Measurements from ENCODE around the gene FN1. TPM values are rescaled to one million over a fixed set of nuclear protein-coding genes. Genes with fewer than 3 reads are reported as not detected.

FN1 gene
- total and polyA plus RNA-seq, 2 donors (not counting 1 experiment from before 2014, with no cell fraction given), result 3,629 to 5,906 TPM

DNA sequence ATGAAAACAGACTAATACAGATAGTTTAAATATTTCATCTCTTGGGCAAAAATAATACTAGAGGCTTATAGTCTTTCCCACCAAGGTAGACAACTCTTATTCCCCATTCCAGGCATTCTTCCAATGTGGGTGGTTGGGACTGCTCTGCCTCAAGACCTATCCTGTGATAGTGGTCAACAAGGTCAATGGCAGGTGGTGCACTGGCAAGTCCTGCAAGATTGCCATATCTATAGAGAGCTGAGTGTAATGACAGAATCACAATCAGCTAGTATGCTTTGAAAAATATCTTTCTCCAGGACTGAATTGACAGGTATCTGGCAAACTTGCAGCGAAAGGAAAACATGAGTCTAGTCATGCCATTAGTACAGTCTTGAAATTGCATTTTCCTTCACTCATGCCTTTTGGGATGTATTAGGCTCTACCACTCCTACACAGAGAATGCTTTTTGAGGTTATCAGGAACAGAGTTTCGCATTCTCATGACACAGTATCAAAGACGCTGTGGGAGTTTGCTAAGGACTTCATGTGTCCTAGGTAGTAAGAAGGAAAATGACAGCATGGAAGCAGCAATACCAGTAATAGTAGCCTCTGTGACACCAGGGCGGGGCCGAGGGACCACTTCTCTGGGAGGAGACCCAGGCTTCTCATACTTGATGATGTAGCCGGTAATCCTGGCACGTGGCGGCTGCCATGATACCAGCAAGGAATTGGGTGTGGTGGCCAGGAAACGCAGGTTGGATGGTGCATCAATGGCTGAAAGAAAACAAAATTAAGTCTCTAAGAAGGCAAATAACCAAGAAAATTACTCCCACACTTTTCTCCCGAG, 61.0 kb downstream of the FN1 start:
- H3K79me2 ChIP-seq (ENCODE audit: control insufficient read depth, insufficient read depth, low read length), result peaks cover 11% of the 10 kb centered on the region
- no peak overlapping the region for H3K4me2 ChIP-seq (ENCODE audit: extremely low read depth, insufficient read depth, low read length)

GRCh38 chr2:215374002-215374401, 61.9 kb downstream of the FN1 start:
- Histone ChIP-seq H3K36me3 (ENCODE audit: control insufficient read depth, insufficient read depth, low read length) (peaks cover 33% of the 10 kb centered on the region), H3K9ac (ENCODE audit: insufficient read depth, low read length) (no peak overlapping the region)
- TF ChIP-seq CTCF (conservative IDR thresholded peaks at IDR 0.05 in 1 of 2, IDR thresholded peaks at IDR 0.05 in 1 of 2; ENCODE audit: low read depth in 1 of 2, low read length in 2 of 2) (no peak), EZH2 (IDR thresholded peaks at IDR 0.05; ENCODE audit: low read length, missing control alignments) (no peak)

More for the DNA sequence above, 61.0 kb downstream of the FN1 start:
- Histone ChIP-seq H3K9ac (ENCODE audit: insufficient read depth, low read length) (no peak overlapping the region), H3K4me1 (ENCODE audit: control insufficient read depth, extremely low read depth, insufficient read depth, low read length) (no peaks in the 10 kb centered on the region), H3K4me3 (replicated peaks in 1 of 4; ENCODE audit: control extremely low read depth in 1 of 4, insufficient read depth in 1 of 4, low read depth in 3 of 4, low read length in 4 of 4) (no peak overlapping the region), H4K20me1 (ENCODE audit: control insufficient read depth, extremely low read depth, insufficient read depth, low read length) (no peaks in the 10 kb centered on the region), H3K36me3 (ENCODE audit: control insufficient read depth, insufficient read depth, low read length) (peaks cover 37% of the 10 kb centered on the region), H2AFZ (ENCODE audit: low read length) (no peak overlapping the region), H3K27ac (ENCODE audit: insufficient read depth, low read length) (no peak overlapping the region), H3K9me3 (ENCODE audit: control insufficient read depth, insufficient read depth, low read depth, low read length) (no peaks in the 10 kb centered on the region), H3K27me3 (ENCODE audit: control insufficient read depth, insufficient read depth, low read length) (no peaks in the 10 kb centered on the region)
- no peak for TF ChIP-seq EZH2 (IDR thresholded peaks at IDR 0.05; ENCODE audit: low read length, missing control alignments)
- TF ChIP-seq CTCF (conservative IDR thresholded peaks at IDR 0.05 in 1 of 2, IDR thresholded peaks at IDR 0.05 in 1 of 2; ENCODE audit: low read depth in 1 of 2, low read length in 2 of 2), result no peak
- DNase-seq (ENCODE audit: low read depth in 2 of 2), result no peak

GRCh38 chr2:215372968-215373649, 62.8 kb downstream of the FN1 start:
- peaks cover 31% of the 10 kb centered on the region for H3K36me3 ChIP-seq (ENCODE audit: control insufficient read depth, insufficient read depth, low read length)

More at GRCh38 chr2:215374002-215374401, 61.9 kb downstream of the FN1 start:
- Histone ChIP-seq H3K27ac (ENCODE audit: insufficient read depth, low read length) (no peak overlapping the region), H2AFZ (ENCODE audit: low read length) (no peak overlapping the region), H3K79me2 (ENCODE audit: control insufficient read depth, insufficient read depth, low read length) (peaks cover 11% of the 10 kb centered on the region), H3K4me3 (replicated peaks in 1 of 4; ENCODE audit: control extremely low read depth in 1 of 4, insufficient read depth in 1 of 4, low read depth in 3 of 4, low read length in 4 of 4) (no peak overlapping the region), H3K4me1 (ENCODE audit: control insufficient read depth, extremely low read depth, insufficient read depth, low read length) (peaks cover 5% of the 10 kb centered on the region), H3K4me2 (ENCODE audit: extremely low read depth, insufficient read depth, low read length) (no peak overlapping the region), H3K9me3 (ENCODE audit: control insufficient read depth, insufficient read depth, low read depth, low read length) (no peaks in the 10 kb centered on the region), H3K27me3 (ENCODE audit: control insufficient read depth, insufficient read depth, low read length) (no peaks in the 10 kb centered on the region), H4K20me1 (ENCODE audit: control insufficient read depth, extremely low read depth, insufficient read depth, low read length) (no peaks in the 10 kb centered on the region)
- DNase-seq (ENCODE audit: low read depth in 2 of 2), result no peak

More at GRCh38 chr2:215372968-215373649, 62.8 kb downstream of the FN1 start:
- H3K27me3 ChIP-seq (ENCODE audit: control insufficient read depth, insufficient read depth, low read length), result no peaks in the 10 kb centered on the region
- H3K27ac ChIP-seq (ENCODE audit: insufficient read depth, low read length), result no peak overlapping the region
- TF ChIP-seq EZH2 (IDR thresholded peaks at IDR 0.05; ENCODE audit: low read length, missing control alignments) (no peak), CTCF (conservative IDR thresholded peaks at IDR 0.05 in 1 of 2, IDR thresholded peaks at IDR 0.05 in 1 of 2; ENCODE audit: low read depth in 1 of 2, low read length in 2 of 2) (no peak)
- H3K9ac ChIP-seq (ENCODE audit: insufficient read depth, low read length), result no peak overlapping the region
- H3K4me2 ChIP-seq (ENCODE audit: extremely low read depth, insufficient read depth, low read length), result no peak overlapping the region
- no peaks in the 10 kb centered on the region for H4K20me1 ChIP-seq (ENCODE audit: control insufficient read depth, extremely low read depth, insufficient read depth, low read length)
- no peak for DNase-seq (ENCODE audit: low read depth in 2 of 2)
- no peak overlapping the region for H2AFZ ChIP-seq (ENCODE audit: low read length)
- H3K79me2 ChIP-seq (ENCODE audit: control insufficient read depth, insufficient read depth, low read length), result peaks cover 10% of the 10 kb centered on the region
- H3K4me3 ChIP-seq (replicated peaks in 1 of 4; ENCODE audit: control extremely low read depth in 1 of 4, insufficient read depth in 1 of 4, low read depth in 3 of 4, low read length in 4 of 4), result no peak overlapping the region
- H3K4me1 ChIP-seq (ENCODE audit: control insufficient read depth, extremely low read depth, insufficient read depth, low read length), result peaks cover 5% of the 10 kb centered on the region
- no peaks in the 10 kb centered on the region for H3K9me3 ChIP-seq (ENCODE audit: control insufficient read depth, insufficient read depth, low read depth, low read length)
